PFSK-1 (cell line): ENCODE measurements around the gene CRADD.

ENCODE experiments used
- FOXP2 ChIP-seq: optimal IDR thresholded peaks from 2 replicates; pipeline ENCODE3; 2011; ENCODE audit warnings: borderline replicate concordance, control low read depth, inconsistent platforms; ENCODE audit not compliant: insufficient read depth; ENCODE audit errors: extremely low read length, extremely low read depth
- POLR2AphosphoS5 ChIP-seq: IDR thresholded peaks from 2 replicates; pipeline ENCODE4 v1.6.1; 2012; ENCODE audit warnings: low read depth, mild to moderate bottlenecking, control low read depth, low read length, moderate library complexity
- SIN3A ChIP-seq: IDR thresholded peaks from 2 replicates; pipeline ENCODE4 v1.6.1; 2012; ENCODE audit warnings: mild to moderate bottlenecking, low read length, moderate library complexity, borderline replicate concordance; ENCODE audit not compliant: insufficient read depth
- TAF1 ChIP-seq: IDR thresholded peaks from 2 replicates; pipeline ENCODE4 v1.6.1; 2012; ENCODE audit warnings: low read length, control low read depth, borderline replicate concordance; ENCODE audit not compliant: insufficient read depth
- TF ChIP-seq, protein P1 (sequence below), 2 experiments: IDR thresholded peaks; 2 replicates each; pipeline versions ENCODE4 v1.6.1 to v1.8.0; 2011 to 2012; ENCODE audit warnings: low read depth in 2 of 2, low read length in 2 of 2, control low read depth in 1 of 2, inconsistent platforms in 1 of 2, mild to moderate bottlenecking in 1 of 2, moderate library complexity in 1 of 2; ENCODE audit not compliant: insufficient read depth in 1 of 2

The CRADD gene

GRCh38 chr12:93785249-93786010, 108.3 kb downstream of the CRADD start:
- TF ChIP-seq TAF1 = peak; percentile 70; the same call in 1 of the 2 replicates
- TF ChIP-seq, protein P1, sequence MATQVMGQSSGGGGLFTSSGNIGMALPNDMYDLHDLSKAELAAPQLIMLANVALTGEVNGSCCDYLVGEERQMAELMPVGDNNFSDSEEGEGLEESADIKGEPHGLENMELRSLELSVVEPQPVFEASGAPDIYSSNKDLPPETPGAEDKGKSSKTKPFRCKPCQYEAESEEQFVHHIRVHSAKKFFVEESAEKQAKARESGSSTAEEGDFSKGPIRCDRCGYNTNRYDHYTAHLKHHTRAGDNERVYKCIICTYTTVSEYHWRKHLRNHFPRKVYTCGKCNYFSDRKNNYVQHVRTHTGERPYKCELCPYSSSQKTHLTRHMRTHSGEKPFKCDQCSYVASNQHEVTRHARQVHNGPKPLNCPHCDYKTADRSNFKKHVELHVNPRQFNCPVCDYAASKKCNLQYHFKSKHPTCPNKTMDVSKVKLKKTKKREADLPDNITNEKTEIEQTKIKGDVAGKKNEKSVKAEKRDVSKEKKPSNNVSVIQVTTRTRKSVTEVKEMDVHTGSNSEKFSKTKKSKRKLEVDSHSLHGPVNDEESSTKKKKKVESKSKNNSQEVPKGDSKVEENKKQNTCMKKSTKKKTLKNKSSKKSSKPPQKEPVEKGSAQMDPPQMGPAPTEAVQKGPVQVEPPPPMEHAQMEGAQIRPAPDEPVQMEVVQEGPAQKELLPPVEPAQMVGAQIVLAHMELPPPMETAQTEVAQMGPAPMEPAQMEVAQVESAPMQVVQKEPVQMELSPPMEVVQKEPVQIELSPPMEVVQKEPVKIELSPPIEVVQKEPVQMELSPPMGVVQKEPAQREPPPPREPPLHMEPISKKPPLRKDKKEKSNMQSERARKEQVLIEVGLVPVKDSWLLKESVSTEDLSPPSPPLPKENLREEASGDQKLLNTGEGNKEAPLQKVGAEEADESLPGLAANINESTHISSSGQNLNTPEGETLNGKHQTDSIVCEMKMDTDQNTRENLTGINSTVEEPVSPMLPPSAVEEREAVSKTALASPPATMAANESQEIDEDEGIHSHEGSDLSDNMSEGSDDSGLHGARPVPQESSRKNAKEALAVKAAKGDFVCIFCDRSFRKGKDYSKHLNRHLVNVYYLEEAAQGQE (IDR thresholded peaks at IDR 0.05; ENCODE audit: insufficient read depth in 1 of 2, low read depth in 2 of 2, low read length in 2 of 2) = 0 out of 4 replicates have a peak, but pooled peaks of 1 of the 2 experiments have one; percentile 31
- TF ChIP-seq SIN3A = peak; percentile 78; the same call in 1 of the 2 replicates
- TF ChIP-seq POLR2AphosphoS5 = peak; percentile 76
- no peak for TF ChIP-seq FOXP2

GRCh38 chr12:93786656-93787397, 109.7 kb downstream of the CRADD start:
- TF ChIP-seq TAF1 (no peak), SIN3A (no peak), FOXP2 (no peak), POLR2AphosphoS5 (no peak)
- TF ChIP-seq, protein P1 (IDR thresholded peaks at IDR 0.05; ENCODE audit: insufficient read depth in 1 of 2, low read depth in 2 of 2, low read length in 2 of 2) = no peak

DNA sequence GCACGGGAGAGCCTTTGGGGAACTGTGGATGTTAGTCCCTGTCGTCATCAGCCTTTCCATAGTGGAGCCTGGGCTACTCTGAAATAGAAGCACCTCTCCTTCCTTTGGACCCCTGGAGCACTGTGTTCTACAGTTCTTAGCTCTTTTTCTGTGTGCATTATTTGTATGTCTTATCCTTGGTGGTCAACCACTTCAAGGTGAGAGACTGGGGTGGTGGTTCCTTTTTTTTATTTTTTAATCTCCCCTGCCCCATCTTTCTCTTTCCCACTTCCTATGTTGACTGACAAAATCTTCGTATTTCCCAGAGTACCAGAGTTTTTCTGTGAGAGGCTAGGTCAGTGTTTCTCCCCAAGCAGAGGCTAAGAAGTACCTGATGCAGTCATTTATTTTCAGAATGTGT, 111.7 kb downstream of the CRADD start:
- no peak for TF ChIP-seq FOXP2
- TF ChIP-seq SIN3A = no peak
- TF ChIP-seq, protein P1 (IDR thresholded peaks at IDR 0.05; ENCODE audit: insufficient read depth in 1 of 2, low read depth in 2 of 2, low read length in 2 of 2) = no peak
- no peak for TF ChIP-seq POLR2AphosphoS5
- TF ChIP-seq TAF1 = no peak

- TF ChIP-seq, protein P1 (IDR thresholded peaks at IDR 0.05; ENCODE audit: insufficient read depth in 1 of 2, low read depth in 2 of 2, low read length in 2 of 2) = no peak
- TF ChIP-seq TAF1 (no peak), POLR2AphosphoS5 (no peak)
Observed at GRCh38 chr12:93789767-93790166, 112.6 kb downstream of the CRADD start.
